C4-2B (cell line): ENCODE results near the gene PTPRM.

Experiments
- ZFX ChIP-seq: fragments of 450-650 bp; IDR thresholded peaks from 2 replicates; pipeline ENCODE4 v1.6.1; 2017
- TF ChIP-seq, protein P1 (sequence below): fragments of 450-650 bp; conservative IDR thresholded peaks from 2 replicates; pipeline ENCODE4 v1.5.1; 2017; ENCODE audit warnings: mild to moderate bottlenecking

DNA sequence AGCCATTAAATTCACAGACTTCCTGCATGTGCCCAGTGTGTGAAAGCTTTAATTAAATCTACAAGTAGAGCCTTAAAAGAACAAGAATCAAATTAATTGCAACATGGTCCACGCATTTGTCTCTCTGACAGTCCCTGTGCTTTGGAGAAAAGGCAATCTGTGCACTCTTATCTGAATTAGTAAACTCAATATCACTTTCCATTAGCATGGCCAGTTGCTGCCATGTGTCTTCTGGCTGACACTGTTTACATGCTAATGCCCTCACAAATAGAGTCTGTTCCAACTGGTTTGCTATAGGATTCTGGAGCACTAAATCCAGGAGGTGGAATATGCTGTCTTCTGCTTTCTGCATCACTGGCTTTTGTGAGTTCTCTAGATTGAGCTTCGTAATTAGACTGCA lies 607.7 kb downstream of the PTPRM start:
- TF ChIP-seq, protein P1, sequence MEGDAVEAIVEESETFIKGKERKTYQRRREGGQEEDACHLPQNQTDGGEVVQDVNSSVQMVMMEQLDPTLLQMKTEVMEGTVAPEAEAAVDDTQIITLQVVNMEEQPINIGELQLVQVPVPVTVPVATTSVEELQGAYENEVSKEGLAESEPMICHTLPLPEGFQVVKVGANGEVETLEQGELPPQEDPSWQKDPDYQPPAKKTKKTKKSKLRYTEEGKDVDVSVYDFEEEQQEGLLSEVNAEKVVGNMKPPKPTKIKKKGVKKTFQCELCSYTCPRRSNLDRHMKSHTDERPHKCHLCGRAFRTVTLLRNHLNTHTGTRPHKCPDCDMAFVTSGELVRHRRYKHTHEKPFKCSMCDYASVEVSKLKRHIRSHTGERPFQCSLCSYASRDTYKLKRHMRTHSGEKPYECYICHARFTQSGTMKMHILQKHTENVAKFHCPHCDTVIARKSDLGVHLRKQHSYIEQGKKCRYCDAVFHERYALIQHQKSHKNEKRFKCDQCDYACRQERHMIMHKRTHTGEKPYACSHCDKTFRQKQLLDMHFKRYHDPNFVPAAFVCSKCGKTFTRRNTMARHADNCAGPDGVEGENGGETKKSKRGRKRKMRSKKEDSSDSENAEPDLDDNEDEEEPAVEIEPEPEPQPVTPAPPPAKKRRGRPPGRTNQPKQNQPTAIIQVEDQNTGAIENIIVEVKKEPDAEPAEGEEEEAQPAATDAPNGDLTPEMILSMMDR: no peak
- no peak for TF ChIP-seq ZFX
